Brain microvascular endothelial cell (primary cell): ENCODE measurements around the gene RUFY3.

ENCODE experiments used
- DNase-seq: peaks from one replicate; pipeline ENCODE4 v3.0.0-alpha.2; 2020
- H3K27ac ChIP-seq: fragments of 250-450 bp; sonication (Bioruptor Pico); 2 replicates; pipeline ENCODE4 v1.5.1; 2020; ENCODE audit warnings: mild to moderate bottlenecking, moderate library complexity
- H3K27me3 ChIP-seq: fragments of 250-450 bp; sonication (Bioruptor Pico); replicated peaks from 2 replicates; pipeline ENCODE4 v1.5.1; 2020; ENCODE audit warnings: mild to moderate bottlenecking
- H3K36me3 ChIP-seq: fragments of 250-450 bp; sonication (Bioruptor Pico); replicated peaks from 2 replicates; pipeline ENCODE4 v1.5.1; 2020; ENCODE audit warnings: mild to moderate bottlenecking
- H3K4me3 ChIP-seq: 2 replicates; pipeline ENCODE4 v1.5.1; 2011; ENCODE audit warnings: low read depth, mild to moderate bottlenecking, control low read depth, low read length, moderate library complexity
- in situ Hi-C: cut with HindIII; loops from 2 replicates; pipeline ENCODE4 v1.10.0; 2017; ENCODE audit warnings: low sequenced_read_pairs, low pct_ligation_motif_present
- TF ChIP-seq, protein P1 (sequence below): IDR thresholded peaks from 2 replicates; pipeline ENCODE4 v1.5.1; 2011; ENCODE audit warnings: low read depth, mild to moderate bottlenecking, moderate library complexity, low read length, control low read depth, inconsistent platforms; ENCODE audit errors: missing control alignments

The RUFY3 gene

DNA sequence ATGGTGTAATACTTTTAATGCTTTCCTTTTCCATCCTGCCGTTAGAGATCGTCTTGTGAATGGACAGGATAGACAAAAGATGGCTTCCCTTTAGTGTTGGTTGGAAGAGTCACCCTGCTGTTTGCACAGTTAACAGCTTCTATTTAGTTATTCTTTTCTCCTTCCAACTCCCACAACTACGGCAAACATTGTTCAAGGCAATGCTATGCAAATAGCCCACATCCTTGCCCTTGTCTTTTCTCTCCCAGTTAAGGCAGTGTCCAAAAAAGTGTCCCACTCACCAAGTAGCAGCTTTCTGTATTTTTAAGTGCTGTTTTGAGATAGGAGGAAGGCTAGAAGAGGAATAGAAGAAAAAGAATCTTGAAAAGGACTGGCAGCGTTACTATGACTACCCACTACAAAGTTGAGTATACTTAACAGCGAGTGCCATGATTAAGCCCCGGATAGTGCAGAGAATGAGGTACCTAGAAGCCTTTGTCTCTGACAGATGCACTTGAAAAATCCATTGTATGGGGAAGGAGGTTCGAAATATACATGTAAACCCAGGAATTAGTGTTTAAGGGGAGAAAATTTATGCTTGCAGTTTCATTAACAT, 12.1 kb upstream of the RUFY3 start:
- H3K36me3 ChIP-seq: no peaks in the 10 kb centered on the region
- H3K4me3 ChIP-seq: no peak overlapping the region
- H3K27ac ChIP-seq: no peak overlapping the region
- DNase-seq: no peak
- H3K27me3 ChIP-seq: no peaks in the 10 kb centered on the region
- in situ Hi-C loops: no loop called here
- TF ChIP-seq, protein P1, sequence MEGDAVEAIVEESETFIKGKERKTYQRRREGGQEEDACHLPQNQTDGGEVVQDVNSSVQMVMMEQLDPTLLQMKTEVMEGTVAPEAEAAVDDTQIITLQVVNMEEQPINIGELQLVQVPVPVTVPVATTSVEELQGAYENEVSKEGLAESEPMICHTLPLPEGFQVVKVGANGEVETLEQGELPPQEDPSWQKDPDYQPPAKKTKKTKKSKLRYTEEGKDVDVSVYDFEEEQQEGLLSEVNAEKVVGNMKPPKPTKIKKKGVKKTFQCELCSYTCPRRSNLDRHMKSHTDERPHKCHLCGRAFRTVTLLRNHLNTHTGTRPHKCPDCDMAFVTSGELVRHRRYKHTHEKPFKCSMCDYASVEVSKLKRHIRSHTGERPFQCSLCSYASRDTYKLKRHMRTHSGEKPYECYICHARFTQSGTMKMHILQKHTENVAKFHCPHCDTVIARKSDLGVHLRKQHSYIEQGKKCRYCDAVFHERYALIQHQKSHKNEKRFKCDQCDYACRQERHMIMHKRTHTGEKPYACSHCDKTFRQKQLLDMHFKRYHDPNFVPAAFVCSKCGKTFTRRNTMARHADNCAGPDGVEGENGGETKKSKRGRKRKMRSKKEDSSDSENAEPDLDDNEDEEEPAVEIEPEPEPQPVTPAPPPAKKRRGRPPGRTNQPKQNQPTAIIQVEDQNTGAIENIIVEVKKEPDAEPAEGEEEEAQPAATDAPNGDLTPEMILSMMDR: no peak

DNA sequence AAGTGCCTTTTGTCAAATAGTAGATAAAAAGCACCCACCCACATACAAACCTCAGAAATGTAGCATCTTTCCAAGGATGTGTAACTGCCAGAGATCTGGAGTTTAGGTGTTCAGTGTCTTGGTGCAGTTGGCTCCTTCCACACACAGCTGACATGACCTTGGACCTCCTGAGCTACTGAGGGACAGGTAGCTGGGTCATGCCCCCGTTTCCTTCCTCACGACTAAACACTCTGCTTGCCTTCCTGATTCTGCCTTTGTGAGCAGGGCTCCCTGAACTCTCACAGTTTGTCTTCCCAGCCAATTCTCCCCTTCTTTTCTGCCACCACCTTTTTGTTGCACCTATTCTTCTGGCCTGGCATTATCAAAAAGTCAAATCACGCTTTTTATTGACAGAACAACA, 10.2 kb upstream of the RUFY3 start:
- H3K27ac ChIP-seq: no peak overlapping the region
- in situ Hi-C loops: no loop called here
- no peaks in the 10 kb centered on the region for H3K27me3 ChIP-seq
- no peak for DNase-seq
- no peak overlapping the region for H3K4me3 ChIP-seq
- TF ChIP-seq, protein P1: no peak
- no peaks in the 10 kb centered on the region for H3K36me3 ChIP-seq

DNA sequence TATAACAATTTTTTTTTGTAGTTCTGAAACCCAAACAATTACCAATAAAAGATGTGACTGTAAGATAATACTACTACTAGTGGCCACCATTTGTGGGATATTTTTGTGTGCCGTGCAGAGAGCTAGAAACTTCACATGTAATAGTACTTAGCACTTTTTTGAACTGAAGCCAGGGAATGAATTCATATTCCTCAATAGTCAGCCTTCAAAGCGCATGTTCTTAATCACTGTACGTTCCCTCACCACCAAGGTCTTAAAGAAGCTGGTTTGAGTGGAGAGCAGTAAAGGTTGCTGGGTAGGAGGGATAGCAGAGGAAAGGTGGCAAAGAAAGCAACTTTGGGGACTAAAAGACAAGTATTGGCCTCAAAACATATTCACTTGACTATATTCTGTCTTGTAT, 9.6 kb upstream of the RUFY3 start:
- TF ChIP-seq, protein P1: no peak
- Histone ChIP-seq H3K27me3 (no peaks in the 10 kb centered on the region), H3K4me3 (no peak overlapping the region), H3K27ac (no peak overlapping the region), H3K36me3 (no peaks in the 10 kb centered on the region)
- in situ Hi-C loops: no loop called here
- no peak for DNase-seq

DNA sequence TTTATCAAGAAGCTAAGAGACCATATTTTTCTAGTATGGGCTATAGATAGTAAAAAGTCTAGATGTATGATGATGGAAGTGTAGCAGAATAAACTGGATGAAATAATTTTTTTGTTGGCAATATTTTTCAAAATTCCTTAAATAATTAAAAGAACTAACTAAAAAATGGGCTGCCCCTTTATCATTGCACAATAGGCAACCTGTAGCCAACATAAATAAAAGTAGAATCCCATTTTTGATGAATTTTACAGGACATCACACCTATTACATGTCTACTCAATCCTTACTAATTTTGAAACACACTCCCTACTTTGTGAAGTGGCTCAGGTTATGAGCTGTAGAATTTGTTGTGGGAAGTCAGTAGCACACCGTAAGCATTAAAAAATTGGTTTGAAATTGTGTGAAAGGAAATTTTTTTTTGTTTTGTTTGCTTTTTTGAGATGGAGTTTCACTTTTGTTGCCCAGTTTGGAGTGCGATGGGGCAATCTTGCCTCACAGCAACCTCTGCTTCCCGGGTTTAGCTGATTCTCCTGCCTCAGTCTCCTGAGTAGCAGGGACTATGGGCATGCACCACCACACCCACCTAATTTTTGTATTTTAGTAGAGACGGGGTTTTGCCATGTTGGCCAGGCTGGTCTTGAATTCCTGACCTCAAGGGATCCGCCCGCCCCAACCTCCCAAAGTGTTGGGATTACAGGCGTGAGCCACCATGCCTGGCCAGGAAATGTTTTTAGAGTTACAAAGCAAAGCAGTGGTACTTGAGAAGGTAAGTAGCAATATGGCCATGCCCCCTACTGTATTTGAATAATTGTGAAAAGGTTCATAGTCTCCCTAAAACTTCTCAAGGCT, 8.9 kb upstream of the RUFY3 start:
- Histone ChIP-seq H3K36me3 (no peaks in the 10 kb centered on the region), H3K27me3 (no peaks in the 10 kb centered on the region), H3K4me3 (no peak overlapping the region), H3K27ac (no peak overlapping the region)
- TF ChIP-seq, protein P1: no peak
- DNase-seq: no peak
- in situ Hi-C loops: no loop called here

DNA sequence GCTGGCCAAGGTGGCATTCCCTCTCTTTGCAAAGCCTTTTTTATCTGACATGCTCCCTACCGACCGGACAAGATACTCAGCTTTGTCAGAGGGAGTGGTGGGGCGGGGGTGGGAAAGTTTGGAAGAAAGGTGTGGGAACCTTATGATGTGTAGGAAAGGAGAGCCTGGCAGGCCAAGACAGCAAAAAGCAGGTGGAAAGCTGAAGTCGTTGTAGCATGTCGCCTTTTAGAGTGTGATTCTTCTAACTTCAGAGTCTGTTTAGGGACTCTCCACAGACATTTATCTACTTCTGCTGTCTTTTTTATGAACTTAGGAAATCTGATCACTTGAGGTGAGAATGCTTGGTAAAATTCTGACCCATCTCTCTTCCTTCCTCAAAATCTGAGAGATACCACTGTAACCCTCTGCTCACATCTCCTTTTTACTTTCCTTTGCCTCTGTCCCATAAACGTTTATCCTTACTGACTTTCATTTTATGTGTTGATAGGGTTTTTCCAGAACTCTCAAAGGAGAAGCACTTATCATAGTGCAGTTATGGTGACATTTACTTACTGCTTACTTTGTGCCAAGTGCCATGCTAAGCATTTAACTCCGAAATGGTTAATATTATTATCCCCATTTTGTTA, 8.2 kb upstream of the RUFY3 start:
- Histone ChIP-seq H3K4me3 (no peak overlapping the region), H3K36me3 (no peaks in the 10 kb centered on the region), H3K27ac (no peak overlapping the region), H3K27me3 (no peaks in the 10 kb centered on the region)
- DNase-seq: no peak
- TF ChIP-seq, protein P1: no peak
- in situ Hi-C loops: no loop called here
